ENCODE results near the gene STAC3. TPM values are rescaled to one million over a fixed set of nuclear protein-coding genes. Genes with fewer than 3 reads are reported as not detected.

STAC3 gene
- total and polyA plus RNA-seq, 2 experiments from 2014 or later = 0.48 to 3.0 TPM

- Mint-ChIP-seq H3K9me3 (no peaks in the 10 kb centered on the region), H3K4me3 (peak overlapping the region; percentile 79), H3K27ac (no peak overlapping the region), H3K4me1 (peaks cover 63% of the 10 kb centered on the region), H3K27me3 (ENCODE audit: insufficient read depth, low read depth, poor library complexity) (peaks cover 68% of the 10 kb centered on the region), H3K36me3 (ENCODE audit: low read depth) (no peaks in the 10 kb centered on the region; the same call in 2 of the 3 replicates)
- DNase-seq (ENCODE audit: low spot score) (peak; percentile 33), ATAC-seq (no peak)
- Histone ChIP-seq H3K4me2 (peak overlapping the region; percentile 99; the same call in 1 of the 2 replicates), H3K36me3 (ENCODE audit: insufficient read depth) (no peaks in the 10 kb centered on the region), H3K4me1 (ENCODE audit: insufficient read depth) (peaks cover 48% of the 10 kb centered on the region), H3K4me3 (peak overlapping the region; percentile 85; the same call in 1 of the 2 replicates), H3K9me2 (ENCODE audit: insufficient read depth) (no peaks in the 10 kb centered on the region), H3K27me3 (ENCODE audit: insufficient read depth) (peaks cover 49% of the 10 kb centered on the region), H2AFZ (no peak overlapping the region), H4K20me1 (replicated peaks; ENCODE audit: insufficient read depth) (no peaks in the 10 kb centered on the region; the same call in 1 of the 2 replicates), H3F3A (replicated peaks; ENCODE audit: low read depth) (peaks cover 10% of the 10 kb centered on the region), H3K27ac (ENCODE audit: low read depth) (no peak overlapping the region), H3K79me2 (replicated peaks; ENCODE audit: insufficient read depth) (no peaks in the 10 kb centered on the region)
- TF ChIP-seq ZNF114 (CRISPR knock-in tag; IDR thresholded peaks at IDR 0.05) (no peak), REST (IDR thresholded peaks at IDR 0.05; ENCODE audit: unreplicated experiment) (no peak), POLR2AphosphoS5 (IDR thresholded peaks at IDR 0.05; ENCODE audit: low read depth) (no peak), CTCF (conservative IDR thresholded peaks at IDR 0.05; ENCODE audit: low read depth in 2 of 2) (no peak), ZNF331 (CRISPR knock-in tag; IDR thresholded peaks at IDR 0.05; ENCODE audit: low read depth) (no peak), ZNF462 (CRISPR knock-in tag; IDR thresholded peaks at IDR 0.05) (no peak), EZH2 (IDR thresholded peaks at IDR 0.05; ENCODE audit: low read depth, unreplicated experiment) (no peak), CREB1 (CRISPR knock-in tag; IDR thresholded peaks at IDR 0.05; ENCODE audit: low read depth) (no peak), ETS1 (IDR thresholded peaks at IDR 0.05) (no peak), JUNB (IDR thresholded peaks at IDR 0.05; ENCODE audit: unreplicated experiment) (no peak), EZH2phosphoT487 (IDR thresholded peaks at IDR 0.05; ENCODE audit: unreplicated experiment) (no peak), NANOG (IDR thresholded peaks at IDR 0.05; ENCODE audit: borderline replicate concordance) (no peak), STAT1 (IDR thresholded peaks at IDR 0.05; ENCODE audit: unreplicated experiment) (no peak)
These were observed 6.7 kb downstream of the STAC3 start for GRCh38 chr12:57244312-57244696.

Measured in GM23338 (cell line).